Activated naive CD8-positive, alpha-beta T cell (primary cell): Measurements from ENCODE around the gene ETDA.

ENCODE experiments used
- H3K27ac Mint-ChIP-seq: one replicate; pipeline ENCODE4 v1.8.0; 2021; ENCODE audit warnings: mixed read lengths
- H3K27me3 Mint-ChIP-seq: one replicate; pipeline ENCODE4 v1.8.0; 2021; ENCODE audit warnings: mixed read lengths
- H3K36me3 Mint-ChIP-seq: one replicate; pipeline ENCODE4 v1.8.0; 2021; ENCODE audit warnings: mixed read lengths
- H3K4me1 Mint-ChIP-seq: one replicate; pipeline ENCODE4 v1.8.0; 2021; ENCODE audit warnings: low read depth, mixed read lengths
- H3K4me3 Mint-ChIP-seq: one replicate; pipeline ENCODE4 v1.8.0; 2021; ENCODE audit warnings: mild to moderate bottlenecking, mixed read lengths
- H3K9me3 Mint-ChIP-seq: one replicate; pipeline ENCODE4 v1.8.0; 2021; ENCODE audit warnings: low read depth, mixed read lengths

Gene ETDA

DNA sequence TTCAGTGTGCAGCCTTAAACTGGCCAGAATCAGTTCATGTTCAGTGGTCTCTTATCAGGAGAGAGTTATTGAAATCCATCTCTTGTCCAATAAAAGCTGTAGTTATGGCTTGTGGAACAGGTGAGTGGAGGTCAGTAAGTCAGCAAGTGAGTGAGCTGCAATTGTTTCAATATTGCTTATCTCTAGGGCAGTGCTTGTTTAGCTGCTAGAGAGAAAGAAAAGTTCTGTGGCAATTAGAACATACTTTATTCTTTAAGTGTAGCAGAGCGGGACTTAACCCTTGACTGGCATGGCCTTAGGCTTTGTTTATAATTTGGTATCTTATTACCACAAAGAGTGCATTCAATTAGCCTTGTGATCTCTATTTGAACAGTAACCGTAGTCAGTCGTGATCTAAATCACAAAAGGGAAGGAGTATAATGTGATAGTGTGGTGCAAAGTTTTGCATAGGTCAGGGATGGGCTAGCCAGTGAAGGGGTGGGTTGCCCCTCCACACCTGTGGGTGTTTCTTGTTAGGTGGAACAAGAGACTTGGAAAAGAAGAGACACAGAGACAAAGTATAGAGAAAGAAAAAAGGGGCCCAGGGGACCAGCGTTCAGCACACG is 50.5 kb downstream of the ETDA start:
- Mint-ChIP-seq H3K4me3 (no peak overlapping the region), H3K9me3 (no peaks in the 10 kb centered on the region), H3K36me3 (no peaks in the 10 kb centered on the region), H3K4me1 (no peaks in the 10 kb centered on the region), H3K27me3 (no peaks in the 10 kb centered on the region), H3K27ac (no peak overlapping the region)
